GM19468 (cell line): Measurements from ENCODE around the gene UTP15.
A peak's percentile ranks its signal among the peaks of the same experiment; 100 is the strongest.

Source experiments
- ATAC-seq: cut with Tn5 transposase; IDR thresholded peaks from one replicate; pipeline ENCODE4 v1.9.1; 2021; ENCODE audit warnings: mild to moderate bottlenecking, moderate library complexity, moderate number of reproducible peaks; ENCODE audit not compliant: unreplicated experiment; ENCODE audit errors: extremely low read depth

Gene UTP15

GRCh38 chr5:73617510-73618279 lies 52.2 kb downstream of the UTP15 start:
- ATAC-seq: no peak

- ATAC-seq: no peak
Observed at GRCh38 chr5:73619606-73620333, 54.2 kb downstream of the UTP15 start.

- no peak for ATAC-seq
Observed at GRCh38 chr5:73620334-73620687, 54.8 kb downstream of the UTP15 start.

- no peak for ATAC-seq
Observed at GRCh38 chr5:73623060-73623459, 57.5 kb downstream of the UTP15 start.

GRCh38 chr5:73623901-73624404 lies 58.4 kb downstream of the UTP15 start:
- ATAC-seq: no peak

- no peak for ATAC-seq
Observed at GRCh38 chr5:73624888-73625287, 59.3 kb downstream of the UTP15 start.

GRCh38 chr5:73625372-73625943 lies 59.9 kb downstream of the UTP15 start:
- ATAC-seq: no peak

GRCh38 chr5:73625944-73626811 lies 60.6 kb downstream of the UTP15 start, which contains the start of gene ARHGEF28:
ARHGEF28 (plus strand) TSS chr5:73626196; CDS start chr5:73684852, 58,656 bp downstream.
- ATAC-seq: peak; percentile 29

GRCh38 chr5:73626814-73627313 lies 61.3 kb downstream of the UTP15 start:
- no peak for ATAC-seq

- no peak for ATAC-seq
Observed at GRCh38 chr5:73629456-73629855, 63.9 kb downstream of the UTP15 start.

GRCh38 chr5:73630765-73631164 lies 65.2 kb downstream of the UTP15 start:
- ATAC-seq: no peak

- ATAC-seq: no peak
Observed at GRCh38 chr5:73631500-73631899, 66.0 kb downstream of the UTP15 start.
